Stimulated activated CD4-positive, alpha-beta T cell treated with anti-CD3 and anti-CD28 coated beads, TNF-alpha, amount 100 ng/mL, for 1 hour (primary cell): Measurements from ENCODE around the gene TSEN2.
"Not testable (repeated sequence)": the region's sequence is repeated elsewhere in the genome, so short reads cannot be mapped to it uniquely, and the experiment has no call there.

Experiments
- DNase-seq, 3 donors: peaks; one replicate each; pipeline ENCODE4 v3.0.0-alpha.2; 2020; ENCODE audit warnings: low read depth in 3 of 3, low spot score in 1 of 3

TSEN2 gene

DNA sequence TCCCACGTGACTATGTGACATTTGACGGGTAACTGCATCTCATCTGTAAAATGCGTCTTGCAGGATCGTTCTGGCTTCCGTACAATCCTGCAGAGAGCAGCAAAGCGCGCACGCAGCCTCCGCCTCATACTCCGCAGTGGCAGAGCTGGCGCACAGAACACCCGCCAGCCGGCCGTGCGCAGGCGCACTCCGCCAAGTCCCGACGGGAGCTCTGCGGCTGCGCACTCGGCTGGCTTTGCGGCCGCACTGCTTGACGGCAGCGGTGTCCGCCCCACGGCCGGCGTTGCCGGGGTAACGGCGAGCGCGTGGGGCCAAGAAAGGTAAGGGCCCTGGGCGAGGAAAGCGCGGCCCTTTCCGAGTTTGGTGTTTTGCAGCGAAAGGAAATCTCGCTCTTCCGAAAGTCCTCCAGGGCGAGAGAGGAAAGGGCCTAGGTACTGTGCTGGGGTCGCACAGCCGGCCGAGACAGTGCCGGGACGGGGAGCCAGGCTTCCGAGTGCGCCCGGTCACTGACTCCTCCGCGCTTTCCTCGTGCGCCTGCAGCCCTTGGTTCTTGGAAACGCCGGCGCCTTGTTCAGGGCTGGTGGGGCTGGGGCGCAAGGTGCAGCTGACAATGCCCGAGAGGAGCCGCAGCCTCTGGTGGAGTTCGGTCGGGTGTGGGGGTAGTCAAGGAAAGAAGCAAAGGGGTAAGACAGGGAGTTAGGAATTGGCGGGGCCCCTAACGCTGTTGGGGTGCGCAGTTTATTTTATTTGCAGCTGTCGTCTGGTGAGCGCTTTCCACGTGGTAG, at the start of gene TSEN2:
TSS of gene TSEN2 (plus strand) at position 283 of the 785 bp plus-strand sequence. CDS start 5,321 bp downstream, outside the sequence.
- DNase-seq, result peak; percentile 89 to 95 (median 95)

- no peak for DNase-seq
Measured at GRCh38 chr3:12436514-12437220, 47.6 kb upstream of the TSEN2 start.

GRCh38 chr3:12437221-12437605, 47.1 kb upstream of the TSEN2 start:
- no peak for DNase-seq

GRCh38 chr3:12437861-12438260, 46.4 kb upstream of the TSEN2 start:
- DNase-seq, result no peak

DNA sequence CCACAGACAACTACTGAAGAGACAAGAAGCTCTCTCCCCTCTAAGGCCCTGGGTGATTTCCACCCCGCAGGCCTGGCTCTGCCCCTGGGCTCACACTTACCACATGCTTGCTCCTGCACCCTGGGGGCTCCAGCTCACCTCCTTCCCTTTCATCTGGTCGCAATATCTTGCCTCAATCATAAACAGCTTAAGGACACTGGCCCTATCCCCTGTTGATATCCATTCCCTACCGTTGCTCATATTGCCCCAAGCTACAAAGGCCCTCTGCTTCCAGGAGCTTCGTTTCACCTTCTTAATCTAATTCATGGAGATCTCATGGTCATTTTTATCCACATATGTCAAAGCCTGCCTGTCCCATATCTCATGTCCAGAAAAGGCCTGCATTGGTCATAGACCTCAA, 46.0 kb upstream of the TSEN2 start:
- DNase-seq, result no peak

DNA sequence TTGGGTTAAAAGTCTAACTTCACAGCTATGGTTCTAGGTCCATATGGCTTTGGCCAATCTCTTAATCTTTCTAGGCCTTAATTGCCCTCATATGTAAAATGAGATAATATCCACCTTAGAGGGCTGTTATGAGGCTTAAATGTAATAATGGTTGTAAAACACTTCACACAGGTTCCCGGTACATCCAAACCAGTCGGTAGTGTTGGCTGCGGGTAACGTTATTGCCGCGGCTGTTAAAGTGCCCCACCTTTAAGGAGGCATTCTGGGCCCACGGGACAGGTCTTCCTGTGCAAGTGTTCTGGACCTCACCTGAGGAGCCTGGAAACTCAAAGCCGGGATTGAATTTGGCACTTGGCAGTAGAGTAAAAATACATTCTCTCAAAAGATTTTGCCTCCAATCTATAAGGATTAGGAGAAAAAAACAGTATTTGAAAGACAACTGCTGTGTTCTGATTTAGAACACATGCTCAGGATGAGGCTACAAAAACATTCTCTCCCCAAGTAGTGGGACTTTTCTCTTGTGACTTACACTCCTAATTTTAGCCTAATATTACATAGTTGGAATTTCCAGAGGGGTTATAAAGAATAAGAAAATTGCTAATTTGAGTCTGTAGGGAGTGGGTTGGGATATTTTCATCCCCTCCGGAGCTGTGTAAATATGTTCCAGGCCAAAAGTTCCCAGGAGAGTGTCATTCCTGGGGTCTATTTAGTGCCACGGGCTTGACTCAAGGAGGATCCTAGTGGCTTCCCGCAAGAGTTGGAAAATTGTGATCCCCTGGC, 44.9 kb upstream of the TSEN2 start:
- DNase-seq, result no peak

- DNase-seq, result no peak
Measured at GRCh38 chr3:12440927-12441714, 43.2 kb upstream of the TSEN2 start.

DNA sequence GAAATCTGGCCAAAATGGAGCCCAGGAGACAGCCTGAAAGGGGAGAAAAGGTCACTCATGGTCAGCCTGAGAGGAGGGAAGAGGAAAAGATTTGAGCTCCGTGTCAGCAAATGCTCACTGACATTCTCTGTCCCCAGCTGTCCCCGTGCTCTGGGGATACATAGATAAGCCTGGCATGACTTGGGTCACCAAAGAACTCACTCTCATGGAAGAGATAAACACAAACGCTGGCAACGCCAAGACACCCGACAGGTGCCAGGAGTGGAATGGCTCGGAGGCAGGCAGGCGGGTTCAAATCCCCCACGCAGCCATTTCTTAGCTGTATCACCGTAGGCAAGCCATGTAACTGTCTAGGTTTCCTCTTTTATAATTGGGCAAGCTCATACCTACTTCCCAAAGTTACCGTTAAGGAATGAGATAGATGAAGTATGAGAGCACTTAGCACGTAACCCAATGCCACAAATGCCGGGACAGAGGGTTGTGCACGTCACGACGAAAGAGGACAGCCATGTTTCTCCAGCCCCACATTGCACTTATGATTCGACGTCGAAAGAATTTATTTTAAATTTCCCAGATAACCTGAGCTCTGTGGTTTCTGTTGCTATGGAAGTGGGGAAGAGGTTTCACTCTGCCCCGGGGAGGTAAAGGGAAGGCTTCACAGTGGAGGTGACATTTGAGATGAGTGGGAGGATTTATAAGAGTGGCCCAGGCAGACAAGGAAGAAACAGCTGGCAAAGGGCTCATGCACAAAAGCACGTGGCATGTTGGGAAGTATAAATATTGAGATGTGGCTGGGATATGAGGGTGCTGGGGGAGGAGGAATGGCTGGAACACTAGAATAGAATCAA, 41.4 kb upstream of the TSEN2 start:
- DNase-seq, result no peak

DNA sequence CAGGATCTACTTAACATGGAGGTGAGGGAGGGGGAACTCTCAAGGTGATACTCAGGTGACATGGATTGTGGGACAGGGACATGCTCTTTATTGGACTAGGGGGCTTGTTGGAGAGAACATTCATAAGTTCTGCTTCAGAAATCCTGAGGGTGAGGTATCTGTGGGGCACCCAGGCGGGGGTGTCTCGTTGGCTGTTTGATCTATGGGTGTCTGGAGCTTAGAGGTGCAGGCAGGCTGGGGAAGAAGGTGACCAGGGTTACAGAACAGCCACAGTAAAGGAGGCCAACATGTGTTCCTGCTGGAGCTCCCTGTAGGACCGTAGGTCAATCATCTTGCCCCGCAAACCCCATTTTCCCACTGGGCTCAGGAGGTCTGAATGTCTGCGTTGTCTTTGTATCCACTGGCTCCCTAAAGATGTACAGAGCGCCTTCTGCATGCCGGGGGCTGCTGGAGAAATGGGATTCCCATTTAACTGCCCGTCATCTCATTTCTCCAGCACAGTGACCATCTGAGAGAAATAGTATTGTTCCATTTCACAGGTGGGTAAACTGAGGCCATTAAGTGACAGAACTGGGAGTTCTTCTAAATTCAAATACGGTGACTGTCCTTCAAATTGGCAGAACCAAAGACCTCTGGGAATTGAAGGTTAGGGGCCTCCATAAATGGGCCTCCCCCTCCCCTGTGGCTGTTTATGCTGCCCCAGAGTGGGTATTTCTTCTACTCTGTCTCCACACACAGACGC, 40.3 kb upstream of the TSEN2 start:
- DNase-seq, result no peak

DNA sequence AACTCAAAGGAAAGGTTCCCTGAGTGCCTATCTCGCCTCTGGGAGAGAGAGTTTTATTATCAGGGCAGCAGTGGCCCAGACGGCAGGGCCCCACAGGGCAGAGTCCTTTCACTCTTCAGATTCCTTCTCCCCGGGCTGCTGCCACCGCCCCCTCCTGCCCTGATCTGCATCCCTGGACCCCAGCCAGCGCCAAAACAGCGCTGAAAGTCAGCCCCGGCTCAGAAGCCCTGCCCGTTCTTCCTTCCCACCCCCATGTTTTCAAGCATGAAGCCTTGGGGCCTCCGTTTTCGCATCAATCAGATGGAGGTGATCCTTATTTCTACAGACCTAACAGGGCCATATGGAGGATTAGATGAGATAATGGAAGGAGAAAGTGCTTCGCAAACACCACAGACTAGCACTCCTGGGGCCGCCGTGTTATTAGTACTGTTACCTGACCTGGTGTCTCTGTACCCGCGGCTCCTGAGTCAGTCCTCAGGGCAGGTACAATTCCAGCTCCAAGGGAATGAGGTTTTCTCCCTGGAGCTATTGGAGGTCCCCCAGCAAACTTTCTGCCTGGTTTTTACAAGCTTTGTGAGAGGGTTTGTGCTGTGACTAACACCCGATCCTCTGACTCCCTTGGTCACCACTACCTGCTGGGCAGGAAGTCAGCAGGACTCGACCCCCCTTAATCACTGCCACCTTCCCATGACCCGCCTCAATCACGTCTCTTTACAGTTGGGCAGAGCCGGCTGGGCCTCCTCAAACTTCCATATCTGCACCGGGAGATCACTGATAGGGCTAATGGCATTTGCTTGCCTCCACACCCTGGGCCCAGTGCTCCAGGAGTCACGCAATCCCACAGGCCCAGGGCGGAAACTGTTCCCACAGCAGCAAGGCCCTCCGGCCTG, 39.5 kb upstream of the TSEN2 start:
- no peak for DNase-seq

GRCh38 chr3:12445523-12446240, 38.6 kb upstream of the TSEN2 start:
- no peak for DNase-seq

- no peak for DNase-seq
Measured at GRCh38 chr3:12446298-12446697, 38.0 kb upstream of the TSEN2 start.

DNA sequence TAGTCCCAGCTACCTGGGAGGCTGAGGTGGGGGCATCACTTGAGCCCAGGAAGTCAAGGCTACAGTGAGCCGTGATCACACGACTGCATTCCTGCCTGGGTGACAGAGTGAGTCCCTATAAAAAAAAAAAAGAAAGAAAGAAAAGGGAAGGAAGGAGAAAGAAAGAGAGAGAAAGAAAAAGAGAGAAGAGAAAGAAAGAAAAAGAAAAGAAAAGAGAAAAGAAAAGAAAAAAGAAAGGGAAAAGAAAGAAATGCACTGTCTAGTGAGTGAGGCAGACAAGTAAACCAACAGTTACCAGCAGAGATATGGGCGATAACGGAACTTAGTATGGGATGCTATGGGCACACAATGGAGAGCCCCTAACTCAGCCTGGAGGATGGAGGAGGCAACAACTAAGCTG, 37.2 kb upstream of the TSEN2 start:
- DNase-seq, result no peak

DNA sequence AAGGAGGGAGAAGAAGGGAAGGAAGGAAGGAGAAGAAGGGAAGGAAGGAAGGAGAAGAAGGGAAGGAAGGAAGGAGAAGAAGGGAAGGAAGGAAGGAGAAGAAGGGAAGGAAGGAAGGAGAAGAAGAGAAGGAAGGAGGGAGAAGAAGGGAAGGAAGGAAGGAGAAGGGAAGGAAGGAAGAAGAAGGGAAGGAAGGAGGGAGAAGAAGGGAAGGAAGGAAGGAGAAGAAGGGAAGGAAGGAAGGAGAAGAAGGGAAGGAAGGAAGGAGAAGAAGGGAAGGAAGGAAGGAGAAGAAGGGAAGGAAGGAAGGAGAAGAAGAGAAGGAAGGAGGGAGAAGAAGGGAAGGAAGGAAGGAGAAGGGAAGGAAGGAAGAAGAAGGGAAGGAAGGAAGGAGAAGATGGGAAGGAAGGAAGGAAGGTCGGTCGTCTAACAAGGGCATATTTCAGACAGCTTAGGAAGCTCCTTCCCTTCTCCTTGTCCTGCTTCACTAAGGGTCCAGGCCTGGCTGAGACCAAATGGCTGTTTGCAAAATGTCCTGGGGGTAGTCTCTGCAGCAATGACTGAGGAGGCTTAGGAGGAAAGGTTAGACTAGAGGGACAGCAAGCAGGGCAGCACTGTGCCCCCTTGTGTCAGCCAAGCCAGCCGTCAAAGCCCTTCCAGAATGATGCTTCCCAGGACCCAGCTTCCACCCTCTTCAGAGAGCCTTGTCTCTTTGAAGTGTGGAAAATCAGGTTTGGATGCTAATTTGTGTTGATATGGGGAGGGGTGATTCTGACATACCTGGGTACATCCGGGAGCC, 35.7 kb upstream of the TSEN2 start:
- DNase-seq, result not testable (repeated sequence)

DNA sequence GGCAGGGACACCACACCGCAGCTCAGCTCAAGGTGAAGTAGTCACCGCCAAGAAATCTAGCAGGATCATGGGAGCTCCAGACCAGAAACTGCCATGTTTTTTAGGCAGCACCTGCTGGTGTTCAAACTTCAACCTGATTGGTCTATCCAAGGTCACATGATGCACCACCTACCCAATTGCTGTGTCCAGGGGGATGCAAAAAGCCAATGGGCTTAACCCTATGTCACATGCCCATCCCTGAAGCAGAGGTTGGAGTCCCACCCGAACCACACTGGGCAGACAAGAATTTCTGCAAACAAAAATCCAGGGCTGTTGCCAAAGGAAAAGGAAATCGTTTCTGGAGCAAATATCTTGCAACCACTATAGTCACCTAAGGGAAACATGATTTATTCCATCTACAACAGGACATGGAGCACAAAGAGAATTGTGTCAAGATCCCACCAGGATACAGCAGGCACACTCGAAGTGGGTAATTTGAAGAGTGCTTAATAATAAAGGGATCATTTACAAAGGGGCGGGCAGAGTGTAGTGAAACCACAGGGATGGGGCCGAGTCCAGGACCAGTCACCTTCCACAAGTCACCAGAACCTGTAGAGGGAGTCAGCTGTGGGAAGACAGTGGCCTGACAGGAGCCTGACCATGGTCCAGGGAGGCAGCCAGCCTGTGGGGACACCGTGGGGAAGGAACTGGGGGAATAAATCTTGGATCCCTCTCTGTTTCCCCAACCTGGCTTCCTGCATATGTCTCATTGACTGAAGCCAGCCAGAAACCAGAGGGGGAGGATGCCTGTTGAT, 34.2 kb upstream of the TSEN2 start:
- DNase-seq, result no peak

- no peak for DNase-seq
Measured at GRCh38 chr3:12451481-12451880, 32.8 kb upstream of the TSEN2 start.
